Measurements from ENCODE around the gene CRBN. TPM values are rescaled to one million over a fixed set of nuclear protein-coding genes. Genes with fewer than 3 reads are reported as not detected.

The CRBN gene
- 10 to 100 TPM; 43.2 to 68.5 TPM for total RNA-seq
- polyA plus RNA-seq: 10 to 100 TPM; 28.3 to 50.6 TPM
- long read RNA-seq, donor 1, transcript CRBN-201 (11 exons, 2,206 nt): major isoform, 94 of 122 reads
- long read RNA-seq, donor 1, transcript CRBN-203 (11 exons, 2,203 nt): minor isoform, 6 of 122 reads
- long read RNA-seq, donor 1, partial matches to known transcripts: 5 of 122 reads
- long read RNA-seq, donor 1, other reads (novel, unspliced or antisense): 17 of 122 reads
- long read RNA-seq, donor 2, transcript CRBN-201 (11 exons, 2,206 nt): major isoform, 21 of 35 reads
- long read RNA-seq, donor 2, partial matches to known transcripts: 5 of 35 reads
- long read RNA-seq, donor 2, other reads (novel, unspliced or antisense): 8 of 35 reads

GRCh38 chr3:3179407-3180094 is at the start of gene CRBN:
CRBN (minus strand) TSS chr3:3179691; CDS start chr3:3179687, 4 bp downstream.
- 0 to 1% methylated on average over 55 to 56 of the region's 56 CpGs for WGBS, 2 donors
- DNase-seq (peak; percentile 93 to 95), ATAC-seq (ENCODE audit: low FRiP score) (peak; percentile 98)
- peak within 1 kb of the TSS; percentile 61 to 97 for H3K4me3 ChIP-seq (ENCODE audit: low read length in 2 of 2)
- H3K27ac ChIP-seq (ENCODE audit: low read depth in 1 of 2, low read length in 2 of 2): peak within 1 kb of the TSS in 1 of 2 donors; percentile 11
- H3K9me3 ChIP-seq (ENCODE audit: control insufficient read depth, low read length): no peaks in the 10 kb centered on the region
- H3K36me3 ChIP-seq (ENCODE audit: control insufficient read depth in 1 of 2, insufficient read depth in 2 of 2, low read length in 1 of 2): no peaks in the 10 kb centered on the region
- H3K4me1 ChIP-seq (ENCODE audit: control insufficient read depth in 1 of 2, insufficient read depth in 2 of 2, low read length in 2 of 2): peaks cover 0 to 6% of the 10 kb centered on the region in 2 donors
- no peaks in the 10 kb centered on the region for H3K27me3 ChIP-seq (ENCODE audit: control insufficient read depth in 1 of 2, insufficient read depth in 2 of 2, low read length in 1 of 2)
- intact Hi-C loops (cut with DNase I): loop anchor here in 1 of 2 donors (5.0 kb wide), 1 partner anchor 52 kb away; the partner anchor contains the start of gene TRNT1

- DNase-seq (no peak), ATAC-seq (ENCODE audit: low FRiP score) (no peak)
- no peaks in the 10 kb centered on the region for H3K4me1 ChIP-seq (ENCODE audit: control insufficient read depth in 1 of 2, insufficient read depth in 2 of 2, low read length in 2 of 2)
- no peaks in the 10 kb centered on the region for H3K36me3 ChIP-seq (ENCODE audit: control insufficient read depth in 1 of 2, insufficient read depth in 2 of 2, low read length in 1 of 2)
- H3K27me3 ChIP-seq (ENCODE audit: control insufficient read depth in 1 of 2, insufficient read depth in 2 of 2, low read length in 1 of 2): no peaks in the 10 kb centered on the region
- 0 to 5% methylated on average over 1 of the region's 1 CpG for WGBS, 2 donors
- intact Hi-C loops (cut with DNase I): no loop called here
- H3K27ac ChIP-seq (ENCODE audit: low read depth in 1 of 2, low read length in 2 of 2): no peak overlapping the region
- no peak overlapping the region for H3K4me3 ChIP-seq (ENCODE audit: low read length in 2 of 2)
- H3K9me3 ChIP-seq (ENCODE audit: control insufficient read depth, low read length): peaks cover 1% of the 10 kb centered on the region
Measured at GRCh38 chr3:3227640-3228039, 48.1 kb upstream of the CRBN start.

DNA sequence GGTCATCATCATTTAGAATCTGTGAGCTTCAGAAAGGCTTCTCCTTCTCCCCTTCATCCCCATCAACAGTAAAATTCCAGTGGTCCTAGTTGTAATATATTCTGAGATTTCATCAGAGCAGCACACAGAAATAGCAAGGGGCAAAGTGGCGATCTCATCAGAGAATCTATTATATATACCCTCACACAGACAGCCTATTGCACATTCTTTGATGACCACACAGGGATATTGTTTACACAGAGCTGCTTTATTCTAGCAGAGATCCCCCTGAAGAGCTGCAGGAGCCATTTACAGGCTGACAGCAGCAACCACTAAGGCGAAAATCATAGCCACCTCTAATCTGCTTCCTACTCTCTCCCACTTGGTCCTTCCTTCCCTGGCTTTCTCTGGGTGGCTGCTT is 42.0 kb upstream of the CRBN start:
- H3K4me1 ChIP-seq (ENCODE audit: control insufficient read depth in 1 of 2, insufficient read depth in 2 of 2, low read length in 2 of 2): no peaks in the 10 kb centered on the region
- DNase-seq (no peak), ATAC-seq (ENCODE audit: low FRiP score) (no peak)
- no peaks in the 10 kb centered on the region for H3K27me3 ChIP-seq (ENCODE audit: control insufficient read depth in 1 of 2, insufficient read depth in 2 of 2, low read length in 1 of 2)
- 95 to 96% methylated on average over 2 of the region's 2 CpGs for WGBS, 2 donors
- H3K4me3 ChIP-seq (ENCODE audit: low read length in 2 of 2): no peak overlapping the region
- H3K36me3 ChIP-seq (ENCODE audit: control insufficient read depth in 1 of 2, insufficient read depth in 2 of 2, low read length in 1 of 2): no peaks in the 10 kb centered on the region
- intact Hi-C loops (cut with DNase I): no loop called here
- H3K9me3 ChIP-seq (ENCODE audit: control insufficient read depth, low read length): no peaks in the 10 kb centered on the region
- H3K27ac ChIP-seq (ENCODE audit: low read depth in 1 of 2, low read length in 2 of 2): no peak overlapping the region

DNA sequence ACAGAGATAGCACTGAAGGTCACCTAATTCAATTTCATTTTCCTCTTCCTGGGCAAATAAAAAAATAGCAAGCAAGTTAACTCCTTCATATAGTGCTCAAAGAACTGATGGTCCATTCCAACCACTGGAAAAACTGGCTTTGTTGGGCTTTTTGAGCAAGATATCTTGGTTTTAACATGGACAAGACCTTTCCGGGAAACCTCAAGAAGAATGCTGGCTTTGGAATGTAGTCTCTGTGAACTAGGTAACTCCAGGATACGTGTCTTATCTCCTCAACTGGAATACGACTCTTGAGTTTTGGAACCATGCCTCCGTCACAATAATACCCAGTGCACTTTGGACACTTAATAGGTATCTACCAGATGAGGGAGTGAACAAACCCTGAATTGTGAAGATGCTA is 36.9 kb upstream of the CRBN start:
- Histone ChIP-seq H3K27me3 (ENCODE audit: control insufficient read depth in 1 of 2, insufficient read depth in 2 of 2, low read length in 1 of 2) (no peaks in the 10 kb centered on the region), H3K4me1 (ENCODE audit: control insufficient read depth in 1 of 2, insufficient read depth in 2 of 2, low read length in 2 of 2) (peaks cover 0 to 3% of the 10 kb centered on the region in 2 donors), H3K4me3 (ENCODE audit: low read length in 2 of 2) (no peak overlapping the region), H3K27ac (ENCODE audit: low read depth in 1 of 2, low read length in 2 of 2) (no peak overlapping the region), H3K36me3 (ENCODE audit: control insufficient read depth in 1 of 2, insufficient read depth in 2 of 2, low read length in 1 of 2) (no peaks in the 10 kb centered on the region), H3K9me3 (ENCODE audit: control insufficient read depth, low read length) (no peaks in the 10 kb centered on the region)
- intact Hi-C loops (cut with DNase I): loop anchor here in 1 of 2 donors (10.0 kb wide), 1 partner anchor 348 kb away; no protein-coding TSS in a partner anchor
- DNase-seq (no peak), ATAC-seq (ENCODE audit: low FRiP score) (no peak)
- WGBS, 2 donors: 85 to 91% methylated on average over 4 of the region's 4 CpGs

DNA sequence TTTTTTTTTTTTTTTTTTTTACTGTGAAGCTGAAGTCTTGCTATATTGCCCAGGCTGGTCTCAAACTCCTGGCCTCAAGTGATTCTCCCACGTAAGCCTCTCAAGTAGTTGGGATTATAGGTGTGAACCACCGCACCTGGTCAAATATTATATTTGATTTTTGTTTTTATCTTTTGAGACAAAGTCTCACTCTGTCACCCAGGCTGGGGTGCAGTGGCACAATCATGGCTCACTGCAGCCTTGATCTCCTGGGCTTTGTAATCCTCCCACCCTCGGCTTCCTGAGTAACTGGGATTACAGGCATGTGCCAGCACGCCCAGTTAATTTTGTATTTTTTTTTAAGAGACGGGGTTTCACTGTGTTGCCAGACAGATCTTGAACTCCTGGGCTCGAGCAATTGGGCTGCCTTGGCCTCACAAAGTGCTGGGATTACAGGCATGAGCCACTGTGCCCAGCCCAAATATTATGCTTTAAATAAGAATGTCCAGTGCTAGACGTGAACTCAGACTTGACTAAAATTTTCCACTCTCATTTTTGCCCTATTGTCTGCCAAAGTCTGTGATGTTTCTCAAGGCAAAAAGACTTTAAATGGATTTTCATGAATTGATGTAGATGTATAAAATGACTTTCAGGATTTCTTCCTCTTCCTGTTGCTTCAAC is 33.4 kb upstream of the CRBN start:
- no peak overlapping the region for H3K4me3 ChIP-seq (ENCODE audit: low read length in 2 of 2)
- ATAC-seq (ENCODE audit: low FRiP score) (peak; percentile 76), DNase-seq (peak in 1 of 2 donors; percentile 54)
- peaks cover 0 to 3% of the 10 kb centered on the region in 2 donors for H3K4me1 ChIP-seq (ENCODE audit: control insufficient read depth in 1 of 2, insufficient read depth in 2 of 2, low read length in 2 of 2)
- peak overlapping the region; percentile 17 to 90 for H3K27ac ChIP-seq (ENCODE audit: low read depth in 1 of 2, low read length in 2 of 2)
- WGBS, 2 donors: 20 to 21% methylated on average over 7 of the region's 7 CpGs
- no peaks in the 10 kb centered on the region for H3K9me3 ChIP-seq (ENCODE audit: control insufficient read depth, low read length)
- intact Hi-C loops (cut with DNase I): loop anchor here in 1 of 2 donors (2.0 to 10.0 kb wide), 2 partner anchors 138 to 352 kb away; no protein-coding TSS in a partner anchor
- no peaks in the 10 kb centered on the region for H3K27me3 ChIP-seq (ENCODE audit: control insufficient read depth in 1 of 2, insufficient read depth in 2 of 2, low read length in 1 of 2)
- H3K36me3 ChIP-seq (ENCODE audit: control insufficient read depth in 1 of 2, insufficient read depth in 2 of 2, low read length in 1 of 2): no peaks in the 10 kb centered on the region

DNA sequence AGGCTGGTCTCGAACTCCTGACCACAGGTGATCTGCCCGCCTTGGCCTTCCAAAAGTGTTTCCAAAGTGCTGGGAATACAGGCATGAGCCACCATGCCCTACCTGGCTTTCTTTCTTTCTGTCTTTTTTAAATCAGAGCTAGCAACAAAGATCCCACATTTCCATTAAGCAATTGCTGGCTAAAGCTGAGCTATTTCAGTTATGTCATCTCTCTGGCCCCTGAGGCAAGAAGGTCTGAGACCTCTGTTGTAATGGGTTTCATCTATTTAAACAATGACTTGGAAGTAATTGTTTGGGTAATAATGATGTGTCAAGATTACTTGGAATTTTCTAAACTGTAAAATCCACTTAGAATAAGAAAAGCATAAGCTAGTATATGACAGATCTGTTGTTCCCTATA is 30.2 kb upstream of the CRBN start:
- H3K27me3 ChIP-seq (ENCODE audit: control insufficient read depth in 1 of 2, insufficient read depth in 2 of 2, low read length in 1 of 2): no peaks in the 10 kb centered on the region
- H3K27ac ChIP-seq (ENCODE audit: low read depth in 1 of 2, low read length in 2 of 2): no peak overlapping the region
- intact Hi-C loops (cut with DNase I): loop anchor here in 1 of 2 donors (10.0 kb wide), 1 partner anchor 355 kb away; no protein-coding TSS in a partner anchor
- DNase-seq: no peak
- WGBS, 2 donors: 95 to 97% methylated on average over 2 of the region's 2 CpGs
- H3K4me1 ChIP-seq (ENCODE audit: control insufficient read depth in 1 of 2, insufficient read depth in 2 of 2, low read length in 2 of 2): peaks cover 0 to 3% of the 10 kb centered on the region in 2 donors
- no peaks in the 10 kb centered on the region for H3K36me3 ChIP-seq (ENCODE audit: control insufficient read depth in 1 of 2, insufficient read depth in 2 of 2, low read length in 1 of 2)
- H3K9me3 ChIP-seq (ENCODE audit: control insufficient read depth, low read length): no peaks in the 10 kb centered on the region
- ATAC-seq (ENCODE audit: low FRiP score): no peak
- no peak overlapping the region for H3K4me3 ChIP-seq (ENCODE audit: low read length in 2 of 2)

DNA sequence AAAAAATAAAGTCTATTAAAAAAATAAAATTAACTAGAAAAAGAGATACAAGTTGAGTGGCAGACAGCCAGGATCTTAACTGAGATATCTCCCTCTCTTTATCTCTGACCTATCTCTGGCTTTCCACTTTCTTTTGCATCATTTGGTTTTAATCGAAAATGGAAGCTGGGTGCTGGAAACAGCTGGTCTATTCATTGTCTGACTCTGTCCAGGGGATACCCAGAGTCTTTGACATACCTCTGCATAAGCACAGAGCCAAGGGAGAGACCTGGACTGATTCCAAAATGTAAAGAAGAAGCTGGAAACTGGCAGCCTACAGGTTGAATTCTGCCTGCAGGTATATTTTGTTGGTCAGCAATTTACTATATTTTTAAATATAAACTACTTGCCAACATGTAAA is 29.6 kb upstream of the CRBN start:
- no peaks in the 10 kb centered on the region for H3K36me3 ChIP-seq (ENCODE audit: control insufficient read depth in 1 of 2, insufficient read depth in 2 of 2, low read length in 1 of 2)
- WGBS, 2 donors: 57 to 60% methylated on average over 1 of the region's 1 CpG
- H3K27ac ChIP-seq (ENCODE audit: low read depth in 1 of 2, low read length in 2 of 2): no peak overlapping the region
- H3K4me1 ChIP-seq (ENCODE audit: control insufficient read depth in 1 of 2, insufficient read depth in 2 of 2, low read length in 2 of 2): peaks cover 0 to 3% of the 10 kb centered on the region in 2 donors
- no peak for DNase-seq
- no peaks in the 10 kb centered on the region for H3K9me3 ChIP-seq (ENCODE audit: control insufficient read depth, low read length)
- intact Hi-C loops (cut with DNase I): no loop called here
- no peak overlapping the region for H3K4me3 ChIP-seq (ENCODE audit: low read length in 2 of 2)
- no peak for ATAC-seq (ENCODE audit: low FRiP score)
- no peaks in the 10 kb centered on the region for H3K27me3 ChIP-seq (ENCODE audit: control insufficient read depth in 1 of 2, insufficient read depth in 2 of 2, low read length in 1 of 2)

GRCh38 chr3:3201611-3202010 is 22.1 kb upstream of the CRBN start:
- intact Hi-C loops (cut with DNase I): loop anchor here (2.0 to 5.0 kb wide), 5 partner anchors 596 to 1087 kb away; partner anchors contain the start of gene LRRN1 (in 1 of the 2)
- peak; percentile 44 for ATAC-seq (ENCODE audit: low FRiP score)

More at GRCh38 chr3:3201611-3202010, 22.1 kb upstream of the CRBN start:
- 61% methylated on average over 3 of the region's 3 CpGs for WGBS, 2 donors
- Histone ChIP-seq H3K4me3 (ENCODE audit: low read length in 2 of 2) (no peak overlapping the region), H3K27me3 (ENCODE audit: control insufficient read depth in 1 of 2, insufficient read depth in 2 of 2, low read length in 1 of 2) (no peaks in the 10 kb centered on the region), H3K36me3 (ENCODE audit: control insufficient read depth in 1 of 2, insufficient read depth in 2 of 2, low read length in 1 of 2) (no peaks in the 10 kb centered on the region), H3K27ac (ENCODE audit: low read depth in 1 of 2, low read length in 2 of 2) (no peak overlapping the region), H3K9me3 (ENCODE audit: control insufficient read depth, low read length) (no peaks in the 10 kb centered on the region), H3K4me1 (ENCODE audit: control insufficient read depth in 1 of 2, insufficient read depth in 2 of 2, low read length in 2 of 2) (peaks cover 0 to 3% of the 10 kb centered on the region in 2 donors)
- DNase-seq: no peak

Data from aorta (tissue), 5 donors.